Neural cell (in vitro differentiated cells): ENCODE measurements around the gene ZCCHC2.

Source experiments
- EZH2 ChIP-seq: fragments of 200-600, 300-800 bp; shearing (Covaris generic), sonication (generic); IDR thresholded peaks from 2 replicates; pipeline ENCODE4 v1.6.1; 2014; ENCODE audit warnings: antibody characterized with exemption, low read length, borderline replicate concordance, mild to moderate bottlenecking; ENCODE audit not compliant: insufficient read depth, poor library complexity, severe bottlenecking
- MXI1 ChIP-seq: fragments of 450-650 bp; conservative IDR thresholded peaks from 2 replicates; pipeline ENCODE4 v1.6.1; 2014; ENCODE audit warnings: antibody characterized with exemption, mild to moderate bottlenecking; ENCODE audit not compliant: poor library complexity, severe bottlenecking
- POLR2AphosphoS5 ChIP-seq: IDR thresholded peaks from 2 replicates; pipeline ENCODE4 v1.6.1; 2012
- TAF1 ChIP-seq: IDR thresholded peaks from 2 replicates; pipeline ENCODE4 v1.6.1; 2012; ENCODE audit warnings: low read depth
- TF ChIP-seq, protein P1 (sequence below): fragments of 450-650 bp; IDR thresholded peaks from 2 replicates; pipeline ENCODE4 v1.5.1; 2014; ENCODE audit warnings: antibody characterized with exemption, mild to moderate bottlenecking, moderate library complexity; ENCODE audit not compliant: poor library complexity, severe bottlenecking

DNA sequence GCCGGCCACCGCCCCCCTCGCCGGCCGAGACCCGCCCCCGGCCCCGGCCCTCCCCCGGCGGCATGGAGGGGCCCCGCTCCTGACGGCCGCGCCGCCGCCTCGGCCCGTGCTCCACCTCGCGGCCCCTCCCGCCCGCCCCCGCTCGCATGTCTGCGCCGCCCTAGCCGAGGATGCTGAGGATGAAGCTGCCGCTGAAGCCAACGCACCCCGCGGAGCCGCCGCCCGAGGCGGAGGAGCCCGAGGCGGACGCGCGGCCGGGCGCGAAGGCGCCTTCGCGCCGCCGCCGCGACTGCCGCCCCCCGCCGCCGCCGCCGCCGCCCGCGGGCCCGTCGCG, 397 bp downstream of the ZCCHC2 start:
- TF ChIP-seq, protein P1, sequence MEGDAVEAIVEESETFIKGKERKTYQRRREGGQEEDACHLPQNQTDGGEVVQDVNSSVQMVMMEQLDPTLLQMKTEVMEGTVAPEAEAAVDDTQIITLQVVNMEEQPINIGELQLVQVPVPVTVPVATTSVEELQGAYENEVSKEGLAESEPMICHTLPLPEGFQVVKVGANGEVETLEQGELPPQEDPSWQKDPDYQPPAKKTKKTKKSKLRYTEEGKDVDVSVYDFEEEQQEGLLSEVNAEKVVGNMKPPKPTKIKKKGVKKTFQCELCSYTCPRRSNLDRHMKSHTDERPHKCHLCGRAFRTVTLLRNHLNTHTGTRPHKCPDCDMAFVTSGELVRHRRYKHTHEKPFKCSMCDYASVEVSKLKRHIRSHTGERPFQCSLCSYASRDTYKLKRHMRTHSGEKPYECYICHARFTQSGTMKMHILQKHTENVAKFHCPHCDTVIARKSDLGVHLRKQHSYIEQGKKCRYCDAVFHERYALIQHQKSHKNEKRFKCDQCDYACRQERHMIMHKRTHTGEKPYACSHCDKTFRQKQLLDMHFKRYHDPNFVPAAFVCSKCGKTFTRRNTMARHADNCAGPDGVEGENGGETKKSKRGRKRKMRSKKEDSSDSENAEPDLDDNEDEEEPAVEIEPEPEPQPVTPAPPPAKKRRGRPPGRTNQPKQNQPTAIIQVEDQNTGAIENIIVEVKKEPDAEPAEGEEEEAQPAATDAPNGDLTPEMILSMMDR: no peak
- TF ChIP-seq TAF1 (no peak), EZH2 (no peak), POLR2AphosphoS5 (no peak), MXI1 (no peak)
